SK-N-SH (cell line): ENCODE results near the gene CITED1. TPM values are rescaled to one million over a fixed set of nuclear protein-coding genes. Genes with fewer than 3 reads are reported as not detected.
A peak's percentile ranks its signal among the peaks of the same experiment; 100 is the strongest.

ENCODE experiments used
- CTCF ChIA-PET: fragments of 300-600, 350-600 bp; formaldehyde crosslinking; extraction: SDS; loops from one replicate; lab custom pipeline; 2021; lab: Yijun Ruan, JAX
- POLR2A ChIA-PET: fragments of 350-600 bp; sonication (Branson Sonifier 250); formaldehyde crosslinking; extraction: SDS; loops from one replicate; lab custom pipeline; 2020; ENCODE audit warnings: antibody characterized with exemption, inconsistent platforms; lab: Yijun Ruan, JAX
- DNase-seq: peaks from one replicate; pipeline ENCODE4 v3.0.0; 2012
- H2AFZ ChIP-seq: fragments of 200-600 bp; sonication (generic); 2 replicates; pipeline ENCODE4 v1.8.1; 2016; ENCODE audit warnings: antibody characterized with exemption, mild to moderate bottlenecking, low read depth
- H3F3A ChIP-seq: fragments of 200-600 bp; sonication (generic); replicated peaks from 2 replicates; pipeline ENCODE3; 2016; ENCODE audit warnings: antibody characterized with exemption, mild to moderate bottlenecking; ENCODE audit not compliant: insufficient read depth
- H3K27ac ChIP-seq, 2 experiments: fragments of 200-500 bp in 1 of 2; fragments of 200-600 bp in 1 of 2; sonication (Bioruptor generic) in 1 of 2; sonication (generic), shearing (Covaris generic) in 1 of 2; 2 replicates each; pipeline versions ENCODE4 v1.5.1 to v1.6.1; 2014 to 2016; ENCODE audit warnings: low read depth in 2 of 2, inconsistent platforms in 1 of 2, low read length in 1 of 2, mild to moderate bottlenecking in 1 of 2, mixed read lengths in 1 of 2
- H3K27me3 ChIP-seq: fragments of 200-600 bp; sonication (generic), shearing (Covaris generic); 2 replicates; pipeline ENCODE4 v1.6.1; 2016; ENCODE audit warnings: mixed run types; ENCODE audit not compliant: insufficient read depth
- H3K36me3 ChIP-seq, 2 experiments: fragments of 200-500 bp in 1 of 2; fragments of 200-600 bp in 1 of 2; sonication (Bioruptor generic) in 1 of 2; sonication (generic) in 1 of 2; replicated peaks in 1 of 2; 2 replicates each; pipeline versions ENCODE3 to v1.5.1; 2014 to 2016; ENCODE audit warnings: low read length in 1 of 2, mild to moderate bottlenecking in 1 of 2; ENCODE audit not compliant: insufficient read depth in 2 of 2, control insufficient read depth in 1 of 2
- H3K4me1 ChIP-seq, 2 experiments: fragments of 200-500 bp in 1 of 2; fragments of 200-600 bp in 1 of 2; sonication (Bioruptor generic) in 1 of 2; sonication (generic), shearing (Covaris generic) in 1 of 2; 2 replicates each; pipeline versions ENCODE4 v1.5.1 to v1.6.1; 2014 to 2016; ENCODE audit warnings: low read depth in 1 of 2, low read length in 1 of 2, mixed run types in 1 of 2; ENCODE audit not compliant: insufficient read depth in 2 of 2, control insufficient read depth in 1 of 2
- H3K4me2 ChIP-seq: fragments of 200-600 bp; sonication (generic), shearing (Covaris generic); 2 replicates; pipeline ENCODE4 v1.6.1; 2017; ENCODE audit warnings: mixed run types
- H3K4me3 ChIP-seq, 2 experiments: fragments of 200-500 bp in 1 of 2; fragments of 200-600 bp in 1 of 2; sonication (Bioruptor generic) in 1 of 2; sonication (generic), shearing (Covaris generic) in 1 of 2; 2 replicates each; pipeline versions ENCODE4 v1.5.1 to v1.8.1; 2014 to 2016; ENCODE audit warnings: low read depth in 2 of 2, inconsistent platforms in 1 of 2, low read length in 1 of 2, mild to moderate bottlenecking in 1 of 2, mixed read lengths in 1 of 2, moderate library complexity in 1 of 2
- H3K79me2 ChIP-seq: fragments of 200-600 bp; sonication (generic); 2 replicates; pipeline ENCODE4 v1.8.1; 2017; ENCODE audit warnings: mild to moderate bottlenecking; ENCODE audit not compliant: insufficient read depth
- H3K9ac ChIP-seq: fragments of 200-600 bp; sonication (generic); 2 replicates; pipeline ENCODE4 v1.6.1; 2017; ENCODE audit warnings: mixed run types
- H3K9me2 ChIP-seq: fragments of 200-600 bp; sonication (generic); 2 replicates; pipeline ENCODE4 v1.6.1; 2017; ENCODE audit warnings: mixed run types
- H3K9me3 ChIP-seq: fragments of 200-600 bp; sonication (generic); 2 replicates; pipeline ENCODE4 v1.6.1; 2017; ENCODE audit warnings: mixed run types, mild to moderate bottlenecking, moderate library complexity
- H4K20me1 ChIP-seq: fragments of 200-600 bp; sonication (generic); 2 replicates; pipeline ENCODE4 v1.6.1; 2017; ENCODE audit warnings: mild to moderate bottlenecking, mixed run types; ENCODE audit not compliant: insufficient read depth
- ELF1 ChIP-seq: IDR thresholded peaks from 2 replicates; pipeline ENCODE4 v1.4.0; 2012
- GABPA ChIP-seq: IDR thresholded peaks from 2 replicates; pipeline ENCODE4 v1.4.0; 2012; ENCODE audit warnings: low read depth, mild to moderate bottlenecking
- JUND ChIP-seq: IDR thresholded peaks from 2 replicates; pipeline ENCODE4 v1.4.0; 2012
- MEF2A ChIP-seq: IDR thresholded peaks from 2 replicates; pipeline ENCODE4 v1.4.0; 2012; ENCODE audit warnings: low read depth, borderline replicate concordance
- MXI1 ChIP-seq: IDR thresholded peaks from 2 replicates; pipeline ENCODE4 v1.6.1; 2012; ENCODE audit warnings: mild to moderate bottlenecking, low read depth, low read length, improper control_type of control experiment
- NFIC ChIP-seq: IDR thresholded peaks from 2 replicates; pipeline ENCODE4 v1.4.0; 2012; ENCODE audit warnings: borderline replicate concordance
- NRF1 ChIP-seq: IDR thresholded peaks from 2 replicates; pipeline ENCODE4 v1.6.1; 2012; ENCODE audit warnings: low read depth, mild to moderate bottlenecking, low read length
- POLR2AphosphoS5 ChIP-seq: IDR thresholded peaks from 2 replicates; pipeline ENCODE4 v1.6.1; 2012; ENCODE audit warnings: low read depth, low read length
- RAD21 ChIP-seq: IDR thresholded peaks from 2 replicates; pipeline ENCODE4 v1.6.1; 2012; ENCODE audit warnings: mild to moderate bottlenecking, low read length
- RCOR1 ChIP-seq: fragments of 150-350 bp; IDR thresholded peaks from 2 replicates; pipeline ENCODE4 v1.6.1; 2017; ENCODE audit warnings: antibody characterized with exemption, low read length
- RFX5 ChIP-seq: IDR thresholded peaks from 2 replicates; pipeline ENCODE4 v1.6.1; 2012; ENCODE audit warnings: mild to moderate bottlenecking, improper control_type of control experiment, low read length
- SIN3A ChIP-seq: IDR thresholded peaks from 2 replicates; pipeline ENCODE4 v1.6.1; 2012; ENCODE audit warnings: low read depth, mild to moderate bottlenecking, low read length, moderate library complexity, borderline replicate concordance
- TEAD4 ChIP-seq: IDR thresholded peaks from 2 replicates; pipeline ENCODE4 v1.4.0; 2012; ENCODE audit warnings: mild to moderate bottlenecking, borderline replicate concordance; ENCODE audit not compliant: insufficient read depth
- WGBS: methylation state at CpG from one replicate; pipeline ENCODE4 v1.1.6; 2017; ENCODE audit warnings: low lambda C conversion rate; 5-methylcytosine and 5-hydroxymethylcytosine counted together
- polyA plus RNA-seq, 3 experiments: library from polyadenylated mRNA; depleted of rRNA; stranded (reverse); fragments of >200 nt; gene quantifications; 2 replicates each; pipeline ENCODE4 v1.2.3, GENCODE V29; 2012
- TF ChIP-seq, protein P1 (sequence below): fragments of 200-600 bp; sonication (generic); IDR thresholded peaks from 2 replicates; pipeline ENCODE4 v1.6.1; 2017; ENCODE audit warnings: antibody characterized with exemption, mild to moderate bottlenecking, moderate library complexity
- TF ChIP-seq, protein P2 (sequence below): IDR thresholded peaks from 2 replicates; pipeline ENCODE4 v1.4.0; 2012; ENCODE audit warnings: low read depth
- TF ChIP-seq, protein P3 (sequence below): IDR thresholded peaks from 2 replicates; pipeline ENCODE4 v1.4.0; 2012; ENCODE audit warnings: low read depth, borderline replicate concordance
- TF ChIP-seq, protein P4 (sequence below): fragments of 150-350 bp; IDR thresholded peaks from 2 replicates; pipeline ENCODE4 v1.6.1; 2017; ENCODE audit warnings: antibody characterized with exemption, low read length, low read depth, borderline replicate concordance
- TF ChIP-seq, protein P5 (sequence below): IDR thresholded peaks from 2 replicates; pipeline ENCODE4 v1.4.0; 2012; ENCODE audit warnings: low read depth, borderline replicate concordance

CITED1 gene
- polyA plus RNA-seq, 1 of the 3 experiments (the other 2 are of a cell fraction), result 0.44 TPM

DNA sequence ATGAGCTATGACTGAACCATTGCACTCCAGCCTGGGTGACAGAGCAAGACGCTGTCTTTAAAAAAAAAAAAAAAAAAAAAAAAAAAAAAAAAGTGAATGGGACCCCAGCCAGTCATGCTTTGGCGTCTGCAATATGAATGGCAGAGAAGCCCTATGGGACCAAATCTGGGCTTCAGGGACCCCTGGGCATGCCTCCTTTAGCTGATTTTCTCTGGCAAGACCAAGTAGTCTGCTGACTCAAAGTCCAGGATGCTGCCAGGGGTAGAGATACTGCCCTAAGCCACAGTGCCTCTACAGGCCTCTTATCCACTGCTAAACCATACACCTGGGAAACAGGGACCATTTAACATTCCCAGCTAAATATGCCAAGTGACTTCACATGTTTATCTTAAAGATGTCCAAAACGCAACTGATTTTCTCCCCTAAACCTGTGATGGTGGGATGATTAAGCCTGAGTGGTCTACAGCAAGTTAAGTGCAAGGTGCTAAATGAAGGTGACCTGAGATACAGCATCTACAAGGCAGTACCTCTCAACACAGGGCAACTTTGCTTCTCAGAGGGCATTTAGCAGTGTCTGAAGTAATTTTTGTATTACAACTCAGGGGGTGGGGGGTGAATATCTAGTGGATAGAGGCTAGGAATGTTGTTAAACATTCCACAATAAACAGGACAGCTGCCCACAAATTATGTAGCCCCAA lies 34.5 kb downstream of the CITED1 start:
- Histone ChIP-seq H3K4me1 (peaks cover 30 to 56% of the 10 kb centered on the region in 2 experiments), H3K79me2 (peaks cover 45% of the 10 kb centered on the region), H4K20me1 (peaks cover 73% of the 10 kb centered on the region), H3F3A (peaks cover 83% of the 10 kb centered on the region), H3K4me3 (no peak overlapping the region), H2AFZ (no peak overlapping the region), H3K27ac (peak overlapping the region in 1 of 2 experiments; percentile 75; a peak in 1 of 4 replicates), H3K4me2 (no peak overlapping the region), H3K9me2 (no peaks in the 10 kb centered on the region), H3K36me3 (peaks cover 68 to 77% of the 10 kb centered on the region in 2 experiments), H3K9me3 (no peaks in the 10 kb centered on the region), H3K27me3 (no peaks in the 10 kb centered on the region), H3K9ac (no peak overlapping the region)
- no peak for DNase-seq
- WGBS, result 69% methylated on average over 3 of the region's 3 CpGs
- CTCF ChIA-PET, result interaction anchor here (1.0 kb wide), 1 partner anchor 385 kb away, joined by 3 read pairs; no protein-coding TSS in a partner anchor
- no peak for TF ChIP-seq SIN3A
- TF ChIP-seq, protein P1, sequence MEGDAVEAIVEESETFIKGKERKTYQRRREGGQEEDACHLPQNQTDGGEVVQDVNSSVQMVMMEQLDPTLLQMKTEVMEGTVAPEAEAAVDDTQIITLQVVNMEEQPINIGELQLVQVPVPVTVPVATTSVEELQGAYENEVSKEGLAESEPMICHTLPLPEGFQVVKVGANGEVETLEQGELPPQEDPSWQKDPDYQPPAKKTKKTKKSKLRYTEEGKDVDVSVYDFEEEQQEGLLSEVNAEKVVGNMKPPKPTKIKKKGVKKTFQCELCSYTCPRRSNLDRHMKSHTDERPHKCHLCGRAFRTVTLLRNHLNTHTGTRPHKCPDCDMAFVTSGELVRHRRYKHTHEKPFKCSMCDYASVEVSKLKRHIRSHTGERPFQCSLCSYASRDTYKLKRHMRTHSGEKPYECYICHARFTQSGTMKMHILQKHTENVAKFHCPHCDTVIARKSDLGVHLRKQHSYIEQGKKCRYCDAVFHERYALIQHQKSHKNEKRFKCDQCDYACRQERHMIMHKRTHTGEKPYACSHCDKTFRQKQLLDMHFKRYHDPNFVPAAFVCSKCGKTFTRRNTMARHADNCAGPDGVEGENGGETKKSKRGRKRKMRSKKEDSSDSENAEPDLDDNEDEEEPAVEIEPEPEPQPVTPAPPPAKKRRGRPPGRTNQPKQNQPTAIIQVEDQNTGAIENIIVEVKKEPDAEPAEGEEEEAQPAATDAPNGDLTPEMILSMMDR, result peak; percentile 15; the same call in 1 of the 2 replicates
- TF ChIP-seq NFIC, result no peak
- TF ChIP-seq RFX5, result no peak
- TF ChIP-seq, protein P2, sequence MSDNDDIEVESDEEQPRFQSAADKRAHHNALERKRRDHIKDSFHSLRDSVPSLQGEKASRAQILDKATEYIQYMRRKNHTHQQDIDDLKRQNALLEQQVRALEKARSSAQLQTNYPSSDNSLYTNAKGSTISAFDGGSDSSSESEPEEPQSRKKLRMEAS, result no peak
- TF ChIP-seq, protein P3, sequence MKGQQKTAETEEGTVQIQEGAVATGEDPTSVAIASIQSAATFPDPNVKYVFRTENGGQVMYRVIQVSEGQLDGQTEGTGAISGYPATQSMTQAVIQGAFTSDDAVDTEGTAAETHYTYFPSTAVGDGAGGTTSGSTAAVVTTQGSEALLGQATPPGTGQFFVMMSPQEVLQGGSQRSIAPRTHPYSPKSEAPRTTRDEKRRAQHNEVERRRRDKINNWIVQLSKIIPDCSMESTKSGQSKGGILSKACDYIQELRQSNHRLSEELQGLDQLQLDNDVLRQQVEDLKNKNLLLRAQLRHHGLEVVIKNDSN, result no peak
- peak; percentile 57 for TF ChIP-seq POLR2AphosphoS5
- TF ChIP-seq MXI1, result no peak
- TF ChIP-seq JUND, result no peak
- TF ChIP-seq RAD21, result no peak
- TF ChIP-seq RCOR1, result no peak
- no peak for TF ChIP-seq TEAD4
- no peak for TF ChIP-seq GABPA
- POLR2A ChIA-PET, result no interaction called here

DNA sequence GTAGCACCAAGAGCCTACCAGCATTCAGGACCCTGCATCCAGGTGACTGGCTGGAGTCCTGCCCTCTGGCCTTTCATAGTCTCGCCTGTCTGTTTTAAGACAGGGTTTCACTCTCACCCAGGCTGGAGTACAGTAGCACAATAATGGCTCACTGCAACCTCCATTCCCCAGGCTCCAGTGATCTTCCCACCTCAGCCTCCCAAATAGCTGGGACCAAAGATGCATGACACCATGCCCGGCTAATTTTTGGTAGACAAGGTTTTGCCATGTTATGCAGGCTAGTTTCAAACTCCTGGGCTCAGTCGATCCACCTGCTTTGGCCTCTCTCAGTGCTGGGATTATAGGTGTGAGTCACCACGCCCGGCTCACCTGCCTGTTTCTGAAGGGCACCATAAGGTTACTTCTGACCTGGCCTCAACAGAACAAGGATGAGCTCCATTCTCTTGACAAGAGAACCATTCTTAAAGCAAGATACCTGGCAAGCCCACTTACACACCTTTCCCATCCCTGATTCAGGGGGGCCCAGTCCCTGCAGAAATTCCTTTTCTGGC lies 35.3 kb downstream of the CITED1 start:
- Histone ChIP-seq H2AFZ (no peak overlapping the region), H3K9ac (no peak overlapping the region), H4K20me1 (peaks cover 64% of the 10 kb centered on the region), H3K4me2 (peak overlapping the region; percentile 33; the same call in 1 of the 2 replicates), H3K27me3 (no peaks in the 10 kb centered on the region), H3K4me1 (peaks cover 23 to 51% of the 10 kb centered on the region in 2 experiments), H3K36me3 (peaks cover 59 to 68% of the 10 kb centered on the region in 2 experiments), H3K9me3 (no peaks in the 10 kb centered on the region), H3K79me2 (peaks cover 36% of the 10 kb centered on the region), H3K9me2 (no peaks in the 10 kb centered on the region), H3K4me3 (no peak overlapping the region), H3K27ac (peak overlapping the region in 1 of 2 experiments; percentile 88; a peak in 2 of 4 replicates), H3F3A (peaks cover 80% of the 10 kb centered on the region)
- 88% methylated on average over 5 of the region's 5 CpGs for WGBS
- ChIA-PET CTCF (no interaction called here), POLR2A (no interaction called here)
- no peak for DNase-seq
- TF ChIP-seq, protein P4, sequence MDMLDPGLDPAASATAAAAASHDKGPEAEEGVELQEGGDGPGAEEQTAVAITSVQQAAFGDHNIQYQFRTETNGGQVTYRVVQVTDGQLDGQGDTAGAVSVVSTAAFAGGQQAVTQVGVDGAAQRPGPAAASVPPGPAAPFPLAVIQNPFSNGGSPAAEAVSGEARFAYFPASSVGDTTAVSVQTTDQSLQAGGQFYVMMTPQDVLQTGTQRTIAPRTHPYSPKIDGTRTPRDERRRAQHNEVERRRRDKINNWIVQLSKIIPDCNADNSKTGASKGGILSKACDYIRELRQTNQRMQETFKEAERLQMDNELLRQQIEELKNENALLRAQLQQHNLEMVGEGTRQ, result no peak
- TF ChIP-seq SIN3A (no peak), NRF1 (no peak), GABPA (no peak), RAD21 (no peak), MEF2A (no peak), JUND (no peak), MXI1 (no peak), ELF1 (no peak)
- TF ChIP-seq, protein P5, sequence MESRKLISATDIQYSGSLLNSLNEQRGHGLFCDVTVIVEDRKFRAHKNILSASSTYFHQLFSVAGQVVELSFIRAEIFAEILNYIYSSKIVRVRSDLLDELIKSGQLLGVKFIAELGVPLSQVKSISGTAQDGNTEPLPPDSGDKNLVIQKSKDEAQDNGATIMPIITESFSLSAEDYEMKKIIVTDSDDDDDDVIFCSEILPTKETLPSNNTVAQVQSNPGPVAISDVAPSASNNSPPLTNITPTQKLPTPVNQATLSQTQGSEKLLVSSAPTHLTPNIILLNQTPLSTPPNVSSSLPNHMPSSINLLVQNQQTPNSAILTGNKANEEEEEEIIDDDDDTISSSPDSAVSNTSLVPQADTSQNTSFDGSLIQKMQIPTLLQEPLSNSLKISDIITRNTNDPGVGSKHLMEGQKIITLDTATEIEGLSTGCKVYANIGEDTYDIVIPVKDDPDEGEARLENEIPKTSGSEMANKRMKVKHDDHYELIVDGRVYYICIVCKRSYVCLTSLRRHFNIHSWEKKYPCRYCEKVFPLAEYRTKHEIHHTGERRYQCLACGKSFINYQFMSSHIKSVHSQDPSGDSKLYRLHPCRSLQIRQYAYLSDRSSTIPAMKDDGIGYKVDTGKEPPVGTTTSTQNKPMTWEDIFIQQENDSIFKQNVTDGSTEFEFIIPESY, result no peak
- TF ChIP-seq, protein P1, result no peak
